IMR-90 (cell line): ENCODE measurements around the gene IL10.

ENCODE experiments used
- CEBPB ChIP-seq: IDR thresholded peaks from 2 replicates; pipeline ENCODE4 v1.6.1; 2012; ENCODE audit warnings: low read depth, low read length, improper control_type of control experiment
- FOS ChIP-seq: fragments of 150-350 bp; IDR thresholded peaks from 2 replicates; pipeline ENCODE4 v1.6.1; 2016; ENCODE audit warnings: low read depth, low read length
- MAFK ChIP-seq: IDR thresholded peaks from 2 replicates; pipeline ENCODE4 v1.6.1; 2012; ENCODE audit warnings: low read depth, low read length, improper control_type of control experiment
- MAZ ChIP-seq: IDR thresholded peaks from 2 replicates; pipeline ENCODE4 v1.6.1; 2012; ENCODE audit warnings: low read depth, mild to moderate bottlenecking, low read length, improper control_type of control experiment, moderate library complexity, borderline replicate concordance
- MXI1 ChIP-seq: IDR thresholded peaks from 2 replicates; pipeline ENCODE4 v1.6.1; 2012; ENCODE audit warnings: low read depth, mild to moderate bottlenecking, low read length, moderate library complexity, borderline replicate concordance
- POLR2A ChIP-seq: IDR thresholded peaks from 2 replicates; pipeline ENCODE4 v1.6.1; 2012; ENCODE audit warnings: mild to moderate bottlenecking, low read depth, low read length
- RCOR1 ChIP-seq: IDR thresholded peaks from 2 replicates; pipeline ENCODE4 v1.6.1; 2012; ENCODE audit warnings: mild to moderate bottlenecking, low read length, improper control_type of control experiment; ENCODE audit not compliant: insufficient replicate concordance
- RFX5 ChIP-seq: IDR thresholded peaks from 2 replicates; pipeline ENCODE4 v1.8.0; 2012; ENCODE audit warnings: low read depth, mild to moderate bottlenecking, low read length, moderate library complexity
- SMC3 ChIP-seq: fragments of 150-350 bp; IDR thresholded peaks from 2 replicates; pipeline ENCODE4 v1.6.1; 2016; ENCODE audit warnings: low read depth, mild to moderate bottlenecking, antibody characterized with exemption, low read length, moderate library complexity
- TF ChIP-seq, protein P1 (sequence below): conservative IDR thresholded peaks from 2 replicates; pipeline ENCODE4 v1.5.1; 2012; ENCODE audit warnings: mild to moderate bottlenecking, low read depth, low read length, improper control_type of control experiment
- TF ChIP-seq, protein P2 (sequence below): fragments of 150-350 bp; IDR thresholded peaks from 2 replicates; pipeline ENCODE4 v1.6.1; 2017; ENCODE audit warnings: mild to moderate bottlenecking, antibody characterized with exemption, low read length, low read depth

DNA sequence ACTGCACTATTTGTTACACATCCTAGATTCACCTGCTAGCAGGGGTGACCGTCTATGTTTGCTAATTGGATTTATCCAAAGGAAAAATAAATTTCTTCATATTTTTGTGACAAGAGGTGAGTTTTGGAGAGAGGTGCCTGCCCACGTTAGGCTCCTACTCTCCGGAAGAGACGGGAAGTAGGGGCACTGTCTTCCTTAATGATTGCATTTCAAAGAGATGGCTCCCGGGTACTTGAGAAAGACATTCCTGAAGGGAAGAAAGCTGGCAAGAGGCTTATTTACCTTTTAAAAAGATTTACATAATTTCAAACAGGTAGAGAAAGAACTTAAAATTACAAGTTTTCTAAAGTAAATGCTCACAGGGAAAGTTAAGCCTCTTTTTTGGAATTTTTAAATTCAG lies 20.4 kb downstream of the IL10 start:
- TF ChIP-seq, protein P1, sequence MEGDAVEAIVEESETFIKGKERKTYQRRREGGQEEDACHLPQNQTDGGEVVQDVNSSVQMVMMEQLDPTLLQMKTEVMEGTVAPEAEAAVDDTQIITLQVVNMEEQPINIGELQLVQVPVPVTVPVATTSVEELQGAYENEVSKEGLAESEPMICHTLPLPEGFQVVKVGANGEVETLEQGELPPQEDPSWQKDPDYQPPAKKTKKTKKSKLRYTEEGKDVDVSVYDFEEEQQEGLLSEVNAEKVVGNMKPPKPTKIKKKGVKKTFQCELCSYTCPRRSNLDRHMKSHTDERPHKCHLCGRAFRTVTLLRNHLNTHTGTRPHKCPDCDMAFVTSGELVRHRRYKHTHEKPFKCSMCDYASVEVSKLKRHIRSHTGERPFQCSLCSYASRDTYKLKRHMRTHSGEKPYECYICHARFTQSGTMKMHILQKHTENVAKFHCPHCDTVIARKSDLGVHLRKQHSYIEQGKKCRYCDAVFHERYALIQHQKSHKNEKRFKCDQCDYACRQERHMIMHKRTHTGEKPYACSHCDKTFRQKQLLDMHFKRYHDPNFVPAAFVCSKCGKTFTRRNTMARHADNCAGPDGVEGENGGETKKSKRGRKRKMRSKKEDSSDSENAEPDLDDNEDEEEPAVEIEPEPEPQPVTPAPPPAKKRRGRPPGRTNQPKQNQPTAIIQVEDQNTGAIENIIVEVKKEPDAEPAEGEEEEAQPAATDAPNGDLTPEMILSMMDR = no peak
- TF ChIP-seq POLR2A = no peak
- TF ChIP-seq FOS = no peak
- no peak for TF ChIP-seq CEBPB
- no peak for TF ChIP-seq RCOR1
- no peak for TF ChIP-seq RFX5
- TF ChIP-seq MXI1 = no peak
- TF ChIP-seq MAFK = no peak
- no peak for TF ChIP-seq MAZ
- TF ChIP-seq SMC3 = no peak
- TF ChIP-seq, protein P2, sequence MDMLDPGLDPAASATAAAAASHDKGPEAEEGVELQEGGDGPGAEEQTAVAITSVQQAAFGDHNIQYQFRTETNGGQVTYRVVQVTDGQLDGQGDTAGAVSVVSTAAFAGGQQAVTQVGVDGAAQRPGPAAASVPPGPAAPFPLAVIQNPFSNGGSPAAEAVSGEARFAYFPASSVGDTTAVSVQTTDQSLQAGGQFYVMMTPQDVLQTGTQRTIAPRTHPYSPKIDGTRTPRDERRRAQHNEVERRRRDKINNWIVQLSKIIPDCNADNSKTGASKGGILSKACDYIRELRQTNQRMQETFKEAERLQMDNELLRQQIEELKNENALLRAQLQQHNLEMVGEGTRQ = no peak
